GM12878 (cell line): ENCODE data around the gene TLCD3B. TPM values are rescaled to one million over a fixed set of nuclear protein-coding genes. Genes with fewer than 3 reads are reported as not detected.

Experiments used
- ATAC-seq: fragments of 200-7000 bp; cut with Tn5 transposase; 3 replicates; pipeline ENCODE4 v1.9.1; 2020; ENCODE audit warnings: mild to moderate bottlenecking, moderate library complexity
- BruUV-seq: library from RNA; stranded (reverse); fragments of 400-500 nt; replicated peaks from 2 replicates; lab custom pipeline; 2021; lab: Mats Ljungman, UMichigan
- CTCF ChIA-PET: fragments of 300-600 bp; sonication (Branson Sonifier 250); formaldehyde crosslinking; extraction: SDS; loops from one replicate; lab custom pipeline; 2021; ENCODE audit warnings: inconsistent platforms; lab: Yijun Ruan, JAX
- POLR2A ChIA-PET: fragments of 350-600 bp; formaldehyde crosslinking; extraction: SDS; loops from one replicate; lab custom pipeline; 2021; ENCODE audit warnings: inconsistent platforms; lab: Charles Lee
- RAD21 ChIA-PET: fragments of 300-600 bp; sonication (Branson Sonifier 250); formaldehyde crosslinking; loops from one replicate; lab custom pipeline; 2023; ENCODE audit warnings: antibody characterized with exemption; ENCODE audit not compliant: unreplicated experiment; lab: Charles Lee
- SMC1A ChIA-PET: fragments of 300-600 bp; sonication (Branson Sonifier 250); formaldehyde crosslinking; loops from one replicate; lab custom pipeline; 2023; ENCODE audit not compliant: unreplicated experiment, uncharacterized antibody; lab: Charles Lee
- DNase-seq: peaks from one replicate; pipeline ENCODE4 v3.0.0-alpha.2; 2011; ENCODE audit warnings: low read depth, low spot score
- FAIRE-seq: peaks from 3 replicates; lab custom pipeline; 2011; peaks lifted over from hg19 to GRCh38; lab: Jason Lieb, UNC
- H2AFZ ChIP-seq: 2 replicates; pipeline ENCODE4 v1.6.0; 2011; ENCODE audit warnings: low read depth, low read length, control low read depth; ENCODE audit not compliant: control insufficient read depth
- H3K27ac ChIP-seq: 2 replicates; pipeline ENCODE4 v1.5.1; 2011; ENCODE audit warnings: control low read depth; ENCODE audit not compliant: control insufficient read depth, insufficient read depth
- H3K27me3 ChIP-seq, 2 experiments: replicated peaks in 1 of 2; 2 replicates each; pipeline versions ENCODE4 v1.6.0 to v1.6.1; 2011; ENCODE audit warnings: low read length in 1 of 2; ENCODE audit not compliant: control insufficient read depth in 2 of 2, insufficient read depth in 2 of 2
- H3K36me3 ChIP-seq, 2 experiments: 2 replicates each; pipeline ENCODE4 v1.5.1; 2011; ENCODE audit warnings: low read length in 1 of 2; ENCODE audit not compliant: control insufficient read depth in 2 of 2, insufficient read depth in 2 of 2
- H3K4me1 ChIP-seq: 2 replicates; pipeline ENCODE4 v1.6.1; 2011; ENCODE audit warnings: mild to moderate bottlenecking, low read length, moderate library complexity, mixed read lengths; ENCODE audit not compliant: control insufficient read depth, insufficient read depth
- H3K4me2 ChIP-seq: 2 replicates; pipeline ENCODE4 v1.6.0; 2011; ENCODE audit warnings: control low read depth; ENCODE audit not compliant: control insufficient read depth, insufficient read depth
- H3K4me3 ChIP-seq: fragments of 200-600 bp; sonication (generic); 2 replicates; pipeline ENCODE4 v1.5.1; 2016
- H3K79me2 ChIP-seq: 2 replicates; pipeline ENCODE4 v1.6.0; 2011; ENCODE audit warnings: low read length; ENCODE audit not compliant: control insufficient read depth, insufficient read depth
- H3K9ac ChIP-seq: 2 replicates; pipeline ENCODE4 v1.8.0; 2011; ENCODE audit warnings: low read length, control low read depth, mixed read lengths; ENCODE audit not compliant: control insufficient read depth, insufficient read depth
- H3K9me3 ChIP-seq: replicated peaks from 3 replicates; pipeline ENCODE4 v1.5.1; 2011; ENCODE audit warnings: mild to moderate bottlenecking, low read length; ENCODE audit not compliant: control insufficient read depth, insufficient read depth
- H4K20me1 ChIP-seq: 2 replicates; pipeline ENCODE4 v1.6.0; 2011; ENCODE audit not compliant: control insufficient read depth, insufficient read depth
- GATAD2B ChIP-seq: fragments of 450-650 bp; conservative IDR thresholded peaks from 2 replicates; pipeline ENCODE4 v1.6.1; 2017; ENCODE audit warnings: low read depth, mild to moderate bottlenecking, moderate library complexity
- MTA2 ChIP-seq: fragments of 450-650 bp; IDR thresholded peaks from 2 replicates; pipeline ENCODE4 v1.6.1; 2016; ENCODE audit warnings: low read depth, mild to moderate bottlenecking, moderate library complexity
- NBN ChIP-seq: fragments of 450-650 bp; IDR thresholded peaks from 2 replicates; pipeline ENCODE4 v1.6.1; 2016
- SMARCA5 ChIP-seq: fragments of 450-650 bp; IDR thresholded peaks from 2 replicates; pipeline ENCODE4 v1.6.1; 2017; ENCODE audit warnings: mild to moderate bottlenecking
- TBL1XR1 ChIP-seq: IDR thresholded peaks from 2 replicates; pipeline ENCODE4 v1.6.1; 2012; ENCODE audit warnings: low read depth, low read length, improper control_type of control experiment
- ZNF24 ChIP-seq: fragments of 450-650 bp; IDR thresholded peaks from 2 replicates; pipeline ENCODE4 v1.6.1; 2017; ENCODE audit warnings: antibody characterized with exemption, mild to moderate bottlenecking
- WGBS: methylation state at CpG from one replicate; pipeline ENCODE4 v1.1.6; 2016; ENCODE audit warnings: low lambda C conversion rate; ENCODE audit not compliant: insufficient replicate concordance, insufficient coverage; ENCODE audit errors: missing lambda C conversion rate; 5-methylcytosine and 5-hydroxymethylcytosine counted together
- in situ Hi-C: fragments of 300-500 bp; cut with MboI; formaldehyde crosslinking; loops from 9 replicates; pipeline ENCODE4 v1.14.3; 2018; ENCODE audit warnings: mixed read lengths
- intact Hi-C: fragments of 100-400 bp; cut with micrococcal nuclease; formaldehyde crosslinking; loops from one replicate; pipeline ENCODE4 v1.14.2; 2022; ENCODE audit not compliant: unreplicated experiment
- polyA plus RNA-seq, 11 experiments: library from polyadenylated mRNA; depleted of rRNA in 4 of 11; unstranded in 6 of 11; stranded (reverse) in 5 of 11; fragments of >200 nt; fragmentation: Nextera tagmentation in 4 of 11; fragmentation: Illumina TruSeq in 1 of 11; extraction: Ambion mirVana in 4 of 11; extraction: Trizol in 1 of 11; gene quantifications; 1 replicate in 1 of 11; 2 replicates in 10 of 11; pipeline versions ENCODE4 v1.2.1 to v1.2.3, GENCODE V29; 2011 to 2016; ENCODE audit warnings: inconsistent platforms in 2 of 11, missing spikeins in 2 of 11, low read depth in 1 of 11
- total RNA-seq, 4 experiments: library from RNA; depleted of rRNA in 3 of 4; stranded (reverse); fragments of >200 nt in 3 of 4; fragmentation: Illumina TruSeq in 1 of 4; extraction: Trizol in 1 of 4; gene quantifications; 2 replicates each; pipeline versions ENCODE4 v1.2.1 to v1.2.3, GENCODE V29; 2013 to 2021

The TLCD3B gene
- total and polyA plus RNA-seq, 10 of the 15 experiments (the other 5 are each of a cell fraction or from before 2014, with no cell fraction given), result 0.05 to 0.51 (median 0.18) TPM; not detected in 4

- RAD21 ChIA-PET, result interaction anchor here (0.8 to 3.7 kb wide), 3 partner anchors 29 to 120 kb away, joined by 3 to 42 read pairs (median 4); partner anchors contain the start of genes CORO1A and TBX6
- intact Hi-C loops (no loop called here), in situ Hi-C loops (no loop called here)
- Histone ChIP-seq H3K36me3 (peaks cover 12 to 14% of the 10 kb centered on the region in 2 experiments), H3K4me3 (peak overlapping the region; percentile 94), H3K27me3 (no peaks in the 10 kb centered on the region), H3K4me1 (peaks cover 20% of the 10 kb centered on the region), H3K4me2 (peak overlapping the region; percentile 81), H3K79me2 (peaks cover 48% of the 10 kb centered on the region), H3K9me3 (no peaks in the 10 kb centered on the region), H2AFZ (peak overlapping the region; percentile 35), H4K20me1 (peaks cover 13% of the 10 kb centered on the region), H3K9ac (peak overlapping the region; percentile 93), H3K27ac (peak overlapping the region; percentile 94)
- 47% methylated on average over 12 of the region's 12 CpGs for WGBS
- DNase-seq (no peak), ATAC-seq (no peak), FAIRE-seq (no peak)
- POLR2A ChIA-PET, result interaction anchor here (0.7 to 4.3 kb wide), 5 partner anchors 10 to 136 kb away, joined by 3 to 16 read pairs (median 4); partner anchors contain the start of gene PPP4C
- TF ChIP-seq SMARCA5 (0 out of 2 replicates have a peak, but pooled peaks have one; percentile 16), TBL1XR1 (no peak), MTA2 (no peak), GATAD2B (0 out of 2 replicates have a peak, but pooled peaks have one; percentile 14), NBN (no peak), ZNF24 (peak; percentile 87)
- CTCF ChIA-PET, result interaction anchor here (0.7 to 8.5 kb wide), 6 partner anchors 9 to 398 kb away, joined by 3 to 77 read pairs (median 4); partner anchors contain the start of gene TBX6
- SMC1A ChIA-PET, result interaction anchor here (0.6 to 1.2 kb wide), 5 partner anchors 13 to 414 kb away, joined by 3 to 9 read pairs (median 3); partner anchors contain the start of gene TBX6
- no TSS peak for BruUV-seq
Observed at GRCh38 chr16:30063278-30063892, 32.3 kb upstream of the TLCD3B start.
